Measurements from ENCODE around the gene LHX2. TPM values are rescaled to one million over a fixed set of nuclear protein-coding genes. Genes with fewer than 3 reads are reported as not detected.

LHX2 gene
- total RNA-seq, 4 donors from 2014 or later = not detected

DNA sequence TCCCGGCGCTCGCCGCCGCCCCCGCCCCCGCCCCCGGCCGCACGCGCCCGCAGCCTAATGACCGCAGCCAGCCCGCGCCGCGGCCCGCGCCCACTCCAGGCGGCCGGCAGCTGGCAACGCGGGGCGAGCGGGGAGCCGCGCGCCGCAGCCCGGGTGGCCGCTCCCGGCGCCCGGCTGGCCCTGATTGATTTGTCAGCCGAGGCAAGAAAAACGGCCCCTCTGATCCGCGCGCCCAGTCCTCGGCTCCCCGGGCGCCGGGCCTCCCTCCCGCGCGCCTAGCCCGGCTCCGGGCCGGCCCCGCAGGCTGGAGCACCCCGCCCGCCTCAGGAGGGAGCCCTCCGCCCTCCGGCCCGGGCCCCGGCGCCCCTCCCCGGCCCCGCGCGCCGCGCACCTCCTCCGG, 11.9 kb upstream of the LHX2 start:
- Histone ChIP-seq H3K27ac (no peak overlapping the region), H3K4me3 (replicated peaks in 1 of 3) (no peak overlapping the region), H3K27me3 (peaks cover 65% of the 10 kb centered on the region), H3K9me3 (no peaks in the 10 kb centered on the region), H3K36me3 (no peaks in the 10 kb centered on the region), H3K4me1 (peaks cover 0 to 17% of the 10 kb centered on the region in 2 donors)
- intact Hi-C loops (cut with DNase I) = no loop called here
- TF ChIP-seq CTCF (IDR thresholded peaks at IDR 0.05) (no peak), POLR2A (IDR thresholded peaks at IDR 0.05) (no peak)
- DNase-seq = no peak
- WGBS, 2 donors = no CpG with 5 or more reads among the region's 64 CpGs

DNA sequence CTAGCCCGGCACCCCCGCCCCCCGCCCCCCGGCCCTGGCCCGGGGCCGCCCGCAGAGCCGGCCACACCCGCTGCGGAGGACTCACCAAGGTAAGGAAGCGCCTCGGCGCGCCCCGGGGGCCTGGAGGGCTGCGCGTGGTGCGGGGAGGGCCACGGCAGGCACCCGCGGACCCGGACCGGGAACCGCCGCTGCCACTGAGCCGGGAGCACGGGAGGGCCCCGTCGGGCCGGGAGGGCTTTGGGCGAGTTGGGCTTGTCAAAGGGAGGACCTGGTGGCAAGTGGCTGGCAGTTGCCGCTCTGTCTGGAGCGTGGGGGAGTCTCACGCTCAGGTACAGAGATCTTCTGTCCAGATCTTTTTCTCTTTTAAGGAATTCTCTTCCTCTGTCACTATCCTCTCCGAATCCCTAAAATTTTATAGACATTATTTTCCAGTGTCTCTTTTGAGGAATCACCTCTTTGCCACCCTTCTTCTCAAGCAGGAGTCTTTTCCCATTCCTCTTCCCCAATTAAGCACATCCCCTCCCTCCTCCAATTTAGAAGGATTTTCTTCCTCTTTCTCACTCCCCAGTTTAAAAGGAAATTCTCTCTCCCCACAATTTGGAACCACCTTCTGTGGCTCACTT, 11.3 kb upstream of the LHX2 start:
- intact Hi-C loops (cut with DNase I) = no loop called here
- H3K4me3 ChIP-seq (replicated peaks in 1 of 3) = no peak overlapping the region
- TF ChIP-seq POLR2A (IDR thresholded peaks at IDR 0.05) (no peak), CTCF (IDR thresholded peaks at IDR 0.05) (no peak)
- no peaks in the 10 kb centered on the region for H3K36me3 ChIP-seq
- DNase-seq = no peak
- H3K9me3 ChIP-seq = no peaks in the 10 kb centered on the region
- peaks cover 71% of the 10 kb centered on the region for H3K27me3 ChIP-seq
- H3K4me1 ChIP-seq = peaks cover 0 to 17% of the 10 kb centered on the region in 2 donors
- H3K27ac ChIP-seq = no peak overlapping the region
- 5 to 7% methylated on average over 12 to 23 of the region's 35 CpGs for WGBS, 2 donors

DNA sequence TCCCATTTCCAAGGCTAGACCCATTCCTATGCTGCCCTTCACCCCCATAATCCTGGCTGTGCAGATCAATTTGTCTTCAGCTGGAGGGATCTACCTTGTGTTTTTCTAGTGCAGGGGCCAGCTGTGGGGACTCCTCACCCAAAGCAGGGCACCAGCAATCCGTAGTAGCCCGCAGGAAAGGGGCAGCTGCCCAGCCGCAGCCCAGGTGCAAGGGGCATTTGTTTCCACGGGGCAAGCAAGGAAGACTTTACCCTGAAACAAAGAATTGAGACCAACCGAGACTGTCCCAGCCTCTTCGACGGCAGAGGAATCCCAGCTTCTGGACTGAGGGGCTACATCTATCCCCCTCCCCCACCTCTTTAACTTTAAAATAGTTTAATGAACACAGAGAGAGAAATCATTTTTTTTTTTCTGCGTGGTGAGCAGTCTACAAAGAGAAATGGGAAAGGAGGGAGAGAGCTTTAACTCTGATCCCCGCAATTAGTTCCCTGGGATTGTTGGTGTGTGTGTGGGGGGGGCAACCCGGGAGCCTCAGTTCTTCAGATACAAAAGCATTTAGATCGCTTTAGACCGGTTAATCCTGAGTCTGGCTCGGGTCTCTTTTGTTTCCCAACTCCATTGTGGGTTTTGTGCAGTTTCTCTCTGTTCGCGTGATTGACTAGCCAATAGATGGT, 10.6 kb upstream of the LHX2 start:
- Histone ChIP-seq H3K4me1 (peaks cover 0 to 17% of the 10 kb centered on the region in 2 donors), H3K27ac (no peak overlapping the region), H3K4me3 (replicated peaks in 1 of 3) (no peak overlapping the region), H3K9me3 (no peaks in the 10 kb centered on the region), H3K36me3 (no peaks in the 10 kb centered on the region), H3K27me3 (peaks cover 71% of the 10 kb centered on the region)
- intact Hi-C loops (cut with DNase I) = no loop called here
- no peak for DNase-seq
- 6 to 8% methylated on average over 15 of the region's 15 CpGs for WGBS, 2 donors
- TF ChIP-seq POLR2A (IDR thresholded peaks at IDR 0.05) (no peak), CTCF (IDR thresholded peaks at IDR 0.05) (no peak)

- Histone ChIP-seq H3K4me1 (peaks cover 0 to 16% of the 10 kb centered on the region in 2 donors), H3K9me3 (no peaks in the 10 kb centered on the region), H3K36me3 (no peaks in the 10 kb centered on the region), H3K27ac (no peak overlapping the region), H3K27me3 (peaks cover 66% of the 10 kb centered on the region), H3K4me3 (replicated peaks in 1 of 3) (no peak overlapping the region)
- intact Hi-C loops (cut with DNase I) = no loop called here
- WGBS, 2 donors = 1 to 4% methylated on average over 6 of the region's 6 CpGs
- TF ChIP-seq POLR2A (IDR thresholded peaks at IDR 0.05) (no peak), CTCF (IDR thresholded peaks at IDR 0.05) (no peak)
- DNase-seq = no peak
These were observed 10.1 kb upstream of the LHX2 start for GRCh38 chr9:124001458-124001799.

DNA sequence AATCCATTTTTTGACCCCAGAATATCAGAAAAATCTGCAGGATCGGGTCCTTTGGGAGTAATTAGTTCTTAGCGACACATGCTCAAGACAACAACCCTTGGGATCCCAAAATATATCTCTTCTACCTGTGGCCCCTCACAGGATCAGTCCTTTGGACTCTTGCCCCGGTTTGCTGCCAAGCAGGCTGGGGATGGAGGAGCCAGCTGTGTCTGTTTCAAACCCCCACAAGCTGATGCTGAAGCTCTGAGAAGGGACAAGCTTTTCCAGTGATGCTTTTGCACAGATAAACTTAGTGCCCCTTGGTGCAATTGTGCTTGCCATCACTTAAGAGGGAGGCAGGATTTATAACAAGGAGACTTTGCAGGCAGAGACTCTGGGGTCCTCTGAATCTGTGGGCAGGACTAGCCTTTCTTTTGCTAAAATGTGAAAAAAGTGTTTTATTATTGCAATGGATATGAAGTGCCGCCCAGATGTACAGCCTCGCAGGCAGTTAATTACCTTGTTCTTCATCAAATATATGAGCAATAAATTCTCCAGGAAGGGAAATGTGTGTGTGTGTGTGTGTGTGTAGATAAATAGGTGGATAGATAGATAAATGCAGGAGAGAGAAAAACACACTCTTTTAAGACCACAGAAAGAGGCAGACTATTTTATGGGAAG, 9.6 kb upstream of the LHX2 start:
- no peak for TF ChIP-seq POLR2A (IDR thresholded peaks at IDR 0.05)
- TF ChIP-seq CTCF (IDR thresholded peaks at IDR 0.05) = no peak
- peaks cover 0 to 12% of the 10 kb centered on the region in 2 donors for H3K4me1 ChIP-seq
- H3K27ac ChIP-seq = no peak overlapping the region
- intact Hi-C loops (cut with DNase I) = no loop called here
- 6 to 13% methylated on average over 5 of the region's 5 CpGs for WGBS, 2 donors
- DNase-seq = no peak
- no peaks in the 10 kb centered on the region for H3K36me3 ChIP-seq
- no peak overlapping the region for H3K4me3 ChIP-seq (replicated peaks in 1 of 3)
- peaks cover 66% of the 10 kb centered on the region for H3K27me3 ChIP-seq
- H3K9me3 ChIP-seq = no peaks in the 10 kb centered on the region
